GM23338 (cell line): ENCODE measurements around the gene CRYBG2. TPM values are rescaled to one million over a fixed set of nuclear protein-coding genes. Genes with fewer than 3 reads are reported as not detected.

Experiments used
- ATAC-seq: fragments of 200-7000 bp; cut with Tn5 transposase; 3 replicates; pipeline ENCODE4 v1.9.1; 2020
- DNase-seq: peaks from one replicate; pipeline ENCODE4 v3.0.0-alpha.2; 2015; ENCODE audit warnings: low spot score
- H2AFZ ChIP-seq: fragments of 200-600 bp; sonication (generic); 2 replicates; pipeline ENCODE4 v1.8.0; 2016; ENCODE audit warnings: antibody characterized with exemption, mild to moderate bottlenecking, moderate library complexity
- H3F3A ChIP-seq: fragments of 200-600 bp; sonication (generic); replicated peaks from 2 replicates; pipeline ENCODE4 v1.8.0; 2017; ENCODE audit warnings: antibody characterized with exemption, mixed run types, low read depth
- H3K27ac ChIP-seq: fragments of 200-600 bp; sonication (generic); 2 replicates; pipeline ENCODE4 v1.6.1; 2016; ENCODE audit warnings: low read depth
- H3K27me3 ChIP-seq: fragments of 200-600 bp; sonication (generic); 2 replicates; pipeline ENCODE4 v1.8.0; 2016; ENCODE audit warnings: mild to moderate bottlenecking, mixed run types, moderate library complexity; ENCODE audit not compliant: insufficient read depth
- H3K36me3 ChIP-seq: fragments of 200-600 bp; sonication (generic); 2 replicates; pipeline ENCODE4 v1.8.0; 2016; ENCODE audit warnings: mild to moderate bottlenecking; ENCODE audit not compliant: insufficient read depth
- H3K4me1 ChIP-seq: fragments of 200-600 bp; sonication (generic); 2 replicates; pipeline ENCODE4 v1.8.0; 2016; ENCODE audit warnings: mild to moderate bottlenecking, moderate library complexity; ENCODE audit not compliant: insufficient read depth
- H3K4me2 ChIP-seq: fragments of 200-600 bp; sonication (generic); 2 replicates; pipeline ENCODE4 v1.7.1; 2017; ENCODE audit warnings: mixed run types
- H3K4me3 ChIP-seq: fragments of 200-600 bp; sonication (generic); 2 replicates; pipeline ENCODE4 v1.6.1; 2016; ENCODE audit warnings: mixed run types
- H3K79me2 ChIP-seq: fragments of 200-600 bp; sonication (generic); replicated peaks from 2 replicates; pipeline ENCODE4 v1.8.0; 2017; ENCODE audit warnings: mild to moderate bottlenecking; ENCODE audit not compliant: insufficient read depth
- H3K9me2 ChIP-seq: fragments of 200-600 bp; sonication (generic); 2 replicates; pipeline ENCODE4 v1.8.0; 2017; ENCODE audit not compliant: insufficient read depth
- H4K20me1 ChIP-seq: fragments of 200-600 bp; sonication (generic); replicated peaks from 2 replicates; pipeline ENCODE4 v1.8.0; 2017; ENCODE audit warnings: mild to moderate bottlenecking; ENCODE audit not compliant: insufficient read depth
- H3K27ac Mint-ChIP-seq: 2 replicates; pipeline ENCODE4 v1.8.0; 2020; ENCODE audit warnings: inconsistent platforms, mild to moderate bottlenecking, moderate library complexity, mixed read lengths
- H3K27me3 Mint-ChIP-seq: 3 replicates; pipeline ENCODE4 v1.8.0; 2022; ENCODE audit warnings: low read depth, mild to moderate bottlenecking, moderate library complexity, mixed read lengths, inconsistent platforms; ENCODE audit not compliant: insufficient read depth, poor library complexity
- H3K36me3 Mint-ChIP-seq: 3 replicates; pipeline ENCODE4 v1.8.0; 2021; ENCODE audit warnings: low read depth, mild to moderate bottlenecking, inconsistent platforms, moderate library complexity, mixed read lengths
- H3K4me1 Mint-ChIP-seq: 3 replicates; pipeline ENCODE4 v1.8.0; 2020; ENCODE audit warnings: mild to moderate bottlenecking, inconsistent platforms, mixed read lengths
- H3K4me3 Mint-ChIP-seq: 3 replicates; pipeline ENCODE4 v1.8.0; 2021; ENCODE audit warnings: moderate library complexity, mild to moderate bottlenecking, inconsistent platforms, mixed read lengths
- H3K9me3 Mint-ChIP-seq: 3 replicates; pipeline ENCODE4 v1.8.0; 2020; ENCODE audit warnings: moderate library complexity, mild to moderate bottlenecking, inconsistent platforms, mixed read lengths
- CREB1 ChIP-seq: fragments of 250-450 bp; sonication (Bioruptor Pico); IDR thresholded peaks from 2 replicates; pipeline ENCODE4 v1.5.0; 2020; ENCODE audit warnings: low read depth, mild to moderate bottlenecking, moderate library complexity
- EZH2 ChIP-seq: fragments of 200-600 bp; sonication (generic); IDR thresholded peaks from one replicate; pipeline ENCODE4 v1.8.0; 2017; ENCODE audit warnings: antibody characterized with exemption, mild to moderate bottlenecking, low read depth; ENCODE audit not compliant: unreplicated experiment
- EZH2phosphoT487 ChIP-seq: fragments of 200-600 bp; sonication (generic); IDR thresholded peaks from one replicate; pipeline ENCODE4 v1.8.1; 2018; ENCODE audit warnings: antibody characterized with exemption; ENCODE audit not compliant: unreplicated experiment
- JUNB ChIP-seq: IDR thresholded peaks from one replicate; pipeline ENCODE4 v1.6.1; 2016; ENCODE audit warnings: antibody characterized with exemption; ENCODE audit not compliant: unreplicated experiment
- NANOG ChIP-seq: IDR thresholded peaks from 2 replicates; pipeline ENCODE4 v1.6.1; 2016; ENCODE audit warnings: antibody characterized with exemption, borderline replicate concordance
- POLR2AphosphoS5 ChIP-seq: IDR thresholded peaks from 2 replicates; pipeline ENCODE4 v1.6.1; 2016; ENCODE audit warnings: antibody characterized with exemption, low read depth
- STAT1 ChIP-seq: IDR thresholded peaks from one replicate; pipeline ENCODE4 v1.6.1; 2016; ENCODE audit warnings: antibody characterized with exemption; ENCODE audit not compliant: unreplicated experiment
- ZNF114 ChIP-seq: fragments of 250-450 bp; sonication (Bioruptor Pico); IDR thresholded peaks from 2 replicates; pipeline ENCODE4 v1.5.0; 2020; ENCODE audit warnings: mild to moderate bottlenecking, moderate library complexity
- ZNF331 ChIP-seq: fragments of 250-450 bp; sonication (Bioruptor Pico); IDR thresholded peaks from 2 replicates; pipeline ENCODE4 v1.5.0; 2020; ENCODE audit warnings: low read depth, mild to moderate bottlenecking, moderate library complexity
- polyA plus RNA-seq: library from polyadenylated mRNA; unstranded; fragments of >200 nt; fragmentation: Nextera tagmentation; extraction: Ambion mirVana; gene quantifications from 2 replicates; pipeline ENCODE4 v1.2.1, GENCODE V29; 2016
- total RNA-seq: library from RNA; depleted of rRNA; stranded (reverse); fragments of >200 nt; shearing (Covaris generic); gene quantifications from 2 replicates; pipeline ENCODE4 v1.2.3, GENCODE V29; 2014
- TF ChIP-seq, protein P1 (sequence below): IDR thresholded peaks from one replicate; pipeline ENCODE4 v1.6.1; 2018; ENCODE audit warnings: antibody characterized with exemption; ENCODE audit not compliant: unreplicated experiment
- TF ChIP-seq, protein P2 (sequence below), 2 experiments: fragments of 200-600 bp in 1 of 2; sonication (generic) in 1 of 2; conservative IDR thresholded peaks; 2 replicates each; pipeline versions ENCODE4 v1.5.1 to v1.6.1; 2016 to 2017; ENCODE audit warnings: antibody characterized with exemption in 2 of 2, low read depth in 2 of 2, mild to moderate bottlenecking in 2 of 2, moderate library complexity in 1 of 2

CRYBG2 gene
- total and polyA plus RNA-seq, 2 experiments from 2014 or later, result 17.6 to 18.4 TPM

DNA sequence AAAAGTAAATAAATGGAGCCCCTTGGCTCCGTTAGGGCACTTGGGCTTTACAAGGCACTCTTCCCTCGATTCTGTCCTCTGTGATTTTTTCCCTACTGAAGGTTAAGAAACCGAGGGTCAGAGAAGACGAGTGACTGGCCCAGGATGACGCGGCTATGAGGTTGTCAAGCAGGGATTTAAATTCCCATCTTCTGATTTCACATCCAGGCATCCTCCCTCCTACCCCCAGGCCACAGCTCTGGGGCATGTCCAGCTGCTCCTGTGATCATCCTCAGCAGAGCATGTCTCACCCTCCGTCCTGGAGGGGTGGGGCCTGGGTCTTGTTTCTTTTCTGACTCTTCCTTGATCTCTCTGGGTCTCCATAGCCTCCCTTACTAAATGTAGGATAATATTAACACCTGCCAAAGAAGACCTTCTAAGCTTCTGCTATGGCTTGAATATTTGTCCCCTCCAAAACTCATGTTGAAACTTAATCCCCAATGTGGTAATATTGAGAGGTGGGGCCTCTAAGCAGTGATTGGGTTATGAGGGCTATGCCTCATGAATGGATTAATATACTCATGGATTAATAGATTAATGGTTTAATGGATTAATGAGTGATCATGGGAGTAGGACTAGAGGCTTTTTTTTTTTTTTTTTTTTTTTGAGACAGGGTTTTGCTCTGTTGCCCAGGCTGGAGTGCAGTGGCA lies 4.6 kb downstream of the CRYBG2 start (continued):
- TF ChIP-seq, protein P1, sequence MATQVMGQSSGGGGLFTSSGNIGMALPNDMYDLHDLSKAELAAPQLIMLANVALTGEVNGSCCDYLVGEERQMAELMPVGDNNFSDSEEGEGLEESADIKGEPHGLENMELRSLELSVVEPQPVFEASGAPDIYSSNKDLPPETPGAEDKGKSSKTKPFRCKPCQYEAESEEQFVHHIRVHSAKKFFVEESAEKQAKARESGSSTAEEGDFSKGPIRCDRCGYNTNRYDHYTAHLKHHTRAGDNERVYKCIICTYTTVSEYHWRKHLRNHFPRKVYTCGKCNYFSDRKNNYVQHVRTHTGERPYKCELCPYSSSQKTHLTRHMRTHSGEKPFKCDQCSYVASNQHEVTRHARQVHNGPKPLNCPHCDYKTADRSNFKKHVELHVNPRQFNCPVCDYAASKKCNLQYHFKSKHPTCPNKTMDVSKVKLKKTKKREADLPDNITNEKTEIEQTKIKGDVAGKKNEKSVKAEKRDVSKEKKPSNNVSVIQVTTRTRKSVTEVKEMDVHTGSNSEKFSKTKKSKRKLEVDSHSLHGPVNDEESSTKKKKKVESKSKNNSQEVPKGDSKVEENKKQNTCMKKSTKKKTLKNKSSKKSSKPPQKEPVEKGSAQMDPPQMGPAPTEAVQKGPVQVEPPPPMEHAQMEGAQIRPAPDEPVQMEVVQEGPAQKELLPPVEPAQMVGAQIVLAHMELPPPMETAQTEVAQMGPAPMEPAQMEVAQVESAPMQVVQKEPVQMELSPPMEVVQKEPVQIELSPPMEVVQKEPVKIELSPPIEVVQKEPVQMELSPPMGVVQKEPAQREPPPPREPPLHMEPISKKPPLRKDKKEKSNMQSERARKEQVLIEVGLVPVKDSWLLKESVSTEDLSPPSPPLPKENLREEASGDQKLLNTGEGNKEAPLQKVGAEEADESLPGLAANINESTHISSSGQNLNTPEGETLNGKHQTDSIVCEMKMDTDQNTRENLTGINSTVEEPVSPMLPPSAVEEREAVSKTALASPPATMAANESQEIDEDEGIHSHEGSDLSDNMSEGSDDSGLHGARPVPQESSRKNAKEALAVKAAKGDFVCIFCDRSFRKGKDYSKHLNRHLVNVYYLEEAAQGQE, result no peak
- no peak for TF ChIP-seq ZNF114 (CRISPR knock-in tag)
- TF ChIP-seq, protein P2, sequence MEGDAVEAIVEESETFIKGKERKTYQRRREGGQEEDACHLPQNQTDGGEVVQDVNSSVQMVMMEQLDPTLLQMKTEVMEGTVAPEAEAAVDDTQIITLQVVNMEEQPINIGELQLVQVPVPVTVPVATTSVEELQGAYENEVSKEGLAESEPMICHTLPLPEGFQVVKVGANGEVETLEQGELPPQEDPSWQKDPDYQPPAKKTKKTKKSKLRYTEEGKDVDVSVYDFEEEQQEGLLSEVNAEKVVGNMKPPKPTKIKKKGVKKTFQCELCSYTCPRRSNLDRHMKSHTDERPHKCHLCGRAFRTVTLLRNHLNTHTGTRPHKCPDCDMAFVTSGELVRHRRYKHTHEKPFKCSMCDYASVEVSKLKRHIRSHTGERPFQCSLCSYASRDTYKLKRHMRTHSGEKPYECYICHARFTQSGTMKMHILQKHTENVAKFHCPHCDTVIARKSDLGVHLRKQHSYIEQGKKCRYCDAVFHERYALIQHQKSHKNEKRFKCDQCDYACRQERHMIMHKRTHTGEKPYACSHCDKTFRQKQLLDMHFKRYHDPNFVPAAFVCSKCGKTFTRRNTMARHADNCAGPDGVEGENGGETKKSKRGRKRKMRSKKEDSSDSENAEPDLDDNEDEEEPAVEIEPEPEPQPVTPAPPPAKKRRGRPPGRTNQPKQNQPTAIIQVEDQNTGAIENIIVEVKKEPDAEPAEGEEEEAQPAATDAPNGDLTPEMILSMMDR (conservative IDR thresholded peaks at IDR 0.05; ENCODE audit: low read depth in 2 of 2), result no peak
- TF ChIP-seq STAT1, result no peak
- no peak for TF ChIP-seq JUNB
- no peak for TF ChIP-seq EZH2
- no peak for TF ChIP-seq POLR2AphosphoS5
- TF ChIP-seq ZNF331 (CRISPR knock-in tag), result no peak
- no peak for TF ChIP-seq CREB1 (CRISPR knock-in tag)
- no peak for TF ChIP-seq NANOG

DNA sequence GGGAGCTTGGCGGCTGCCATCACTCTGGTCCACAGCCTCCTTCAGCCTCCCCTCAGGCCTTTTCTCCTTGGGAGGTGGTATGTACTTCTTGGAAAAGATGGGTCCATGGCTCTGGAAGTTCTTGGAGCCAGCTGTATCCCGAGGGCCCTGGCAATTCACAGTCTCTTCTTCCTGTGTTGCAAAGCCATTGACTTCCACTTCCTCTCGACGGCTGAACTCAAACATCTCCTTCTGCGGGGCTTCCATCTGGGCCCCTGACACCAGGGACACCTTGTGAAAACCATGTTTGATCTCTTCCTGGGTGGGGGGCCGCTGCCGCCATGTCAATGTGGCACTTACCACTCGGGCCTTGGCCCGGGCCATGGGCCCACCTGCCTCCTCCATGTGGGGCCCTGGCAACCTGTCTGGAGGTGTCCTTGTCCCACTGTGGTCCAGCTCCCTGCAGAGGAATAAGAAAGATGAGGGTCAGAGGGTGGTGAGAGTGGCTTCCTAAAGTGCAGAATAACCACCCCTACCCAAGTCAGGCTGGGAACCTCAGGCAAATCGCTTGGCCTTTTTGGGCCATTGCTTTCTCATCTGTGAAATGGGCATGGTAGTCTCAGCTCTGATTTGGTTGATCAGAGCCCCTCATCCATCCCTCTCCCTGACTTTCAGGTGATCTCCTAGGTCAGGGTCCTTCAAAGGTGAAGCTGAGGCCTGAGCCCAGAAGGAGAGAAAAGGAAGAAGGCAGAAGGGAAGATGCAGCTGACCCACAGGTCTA lies 7.5 kb downstream of the CRYBG2 start:
- no peaks in the 10 kb centered on the region for H3K27me3 ChIP-seq
- H3K36me3 Mint-ChIP-seq, result no peaks in the 10 kb centered on the region
- no peaks in the 10 kb centered on the region; the same call in 1 of the 2 replicates for H3F3A ChIP-seq
- ATAC-seq, result no peak
- no peak overlapping the region for H3K4me3 ChIP-seq
- no peaks in the 10 kb centered on the region for H4K20me1 ChIP-seq
- H3K27ac ChIP-seq, result no peak overlapping the region
- H3K9me2 ChIP-seq, result no peaks in the 10 kb centered on the region
- no peak overlapping the region for H2AFZ ChIP-seq
- peaks cover 16% of the 10 kb centered on the region for H3K4me1 ChIP-seq
- no peak overlapping the region for H3K27ac Mint-ChIP-seq
- H3K79me2 ChIP-seq, result no peaks in the 10 kb centered on the region
- H3K27me3 Mint-ChIP-seq, result peaks cover 21% of the 10 kb centered on the region
- no peak overlapping the region for H3K4me3 Mint-ChIP-seq
- H3K4me2 ChIP-seq, result no peak overlapping the region
- peaks cover 19% of the 10 kb centered on the region for H3K4me1 Mint-ChIP-seq
- H3K36me3 ChIP-seq, result no peaks in the 10 kb centered on the region
- DNase-seq, result no peak
- H3K9me3 Mint-ChIP-seq, result no peaks in the 10 kb centered on the region
- TF ChIP-seq EZH2 (no peak), ZNF331 (CRISPR knock-in tag) (no peak), EZH2phosphoT487 (no peak), STAT1 (no peak), CREB1 (CRISPR knock-in tag) (no peak), NANOG (no peak), JUNB (no peak), ZNF114 (CRISPR knock-in tag) (no peak)
- TF ChIP-seq, protein P2 (conservative IDR thresholded peaks at IDR 0.05; ENCODE audit: low read depth in 2 of 2), result no peak
- TF ChIP-seq, protein P1, result no peak
